ENCODE results near the gene TUBGCP2. TPM values are rescaled to one million over a fixed set of nuclear protein-coding genes. Genes with fewer than 3 reads are reported as not detected.

Gene TUBGCP2
- total RNA-seq, 1 experiment from 2014 or later = 93.7 TPM

DNA sequence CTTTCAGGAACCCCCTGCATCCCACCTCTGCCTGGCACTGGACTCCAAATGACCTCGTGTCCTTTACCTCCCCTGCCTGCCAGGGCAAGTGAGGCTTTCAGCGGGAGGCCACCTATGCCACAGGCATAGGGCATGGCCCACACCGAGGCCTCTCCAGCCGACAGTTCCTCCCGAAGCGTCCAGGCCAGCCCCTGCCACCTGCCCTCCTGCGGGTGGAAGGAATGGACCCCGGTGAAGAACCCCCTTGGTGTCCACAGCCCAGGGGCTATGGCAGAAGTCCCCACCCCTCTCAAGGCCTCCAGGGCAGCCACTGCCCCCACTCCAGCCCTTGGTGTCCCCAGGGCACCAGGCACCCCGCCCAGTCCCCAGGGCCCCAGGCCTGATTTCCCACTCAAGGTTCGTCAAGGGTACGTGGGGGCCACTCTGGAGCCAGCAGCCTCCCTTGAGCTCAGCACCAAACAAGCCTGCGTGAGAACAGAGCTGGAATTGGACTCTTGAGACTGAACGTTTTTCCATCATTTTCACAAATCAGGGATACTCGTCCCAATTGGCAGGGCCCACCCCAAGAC, 46.1 kb upstream of the TUBGCP2 start:
- in situ Hi-C loops (cut with HindIII; ENCODE audit: low pct_unique_long_range_greater_than_20kb, low sequenced_read_pairs) (no loop called here), intact Hi-C loops (cut with micrococcal nuclease; ENCODE audit: unreplicated experiment) (no loop called here)
- POLR2A ChIA-PET = no interaction called here
- Histone ChIP-seq H3K27ac (ENCODE audit: low read length) (no peak overlapping the region), H3K27me3 (ENCODE audit: control insufficient read depth, insufficient read depth, low read length) (no peaks in the 10 kb centered on the region), H3K4me1 (ENCODE audit: control insufficient read depth, insufficient read depth, low read length) (peaks cover 7% of the 10 kb centered on the region; the same call in 1 of the 2 replicates), H3K9me3 (ENCODE audit: control insufficient read depth, insufficient read depth, low read depth, low read length) (no peaks in the 10 kb centered on the region), H3K4me3 (ENCODE audit: low read depth in 2 of 2, low read length in 2 of 2) (no peak overlapping the region), H3K36me3 (ENCODE audit: control insufficient read depth, insufficient read depth, low read length) (no peaks in the 10 kb centered on the region)
- TF ChIP-seq, protein P1, sequence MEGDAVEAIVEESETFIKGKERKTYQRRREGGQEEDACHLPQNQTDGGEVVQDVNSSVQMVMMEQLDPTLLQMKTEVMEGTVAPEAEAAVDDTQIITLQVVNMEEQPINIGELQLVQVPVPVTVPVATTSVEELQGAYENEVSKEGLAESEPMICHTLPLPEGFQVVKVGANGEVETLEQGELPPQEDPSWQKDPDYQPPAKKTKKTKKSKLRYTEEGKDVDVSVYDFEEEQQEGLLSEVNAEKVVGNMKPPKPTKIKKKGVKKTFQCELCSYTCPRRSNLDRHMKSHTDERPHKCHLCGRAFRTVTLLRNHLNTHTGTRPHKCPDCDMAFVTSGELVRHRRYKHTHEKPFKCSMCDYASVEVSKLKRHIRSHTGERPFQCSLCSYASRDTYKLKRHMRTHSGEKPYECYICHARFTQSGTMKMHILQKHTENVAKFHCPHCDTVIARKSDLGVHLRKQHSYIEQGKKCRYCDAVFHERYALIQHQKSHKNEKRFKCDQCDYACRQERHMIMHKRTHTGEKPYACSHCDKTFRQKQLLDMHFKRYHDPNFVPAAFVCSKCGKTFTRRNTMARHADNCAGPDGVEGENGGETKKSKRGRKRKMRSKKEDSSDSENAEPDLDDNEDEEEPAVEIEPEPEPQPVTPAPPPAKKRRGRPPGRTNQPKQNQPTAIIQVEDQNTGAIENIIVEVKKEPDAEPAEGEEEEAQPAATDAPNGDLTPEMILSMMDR (IDR thresholded peaks at IDR 0.05) = no peak
- TF ChIP-seq TCF7L2 (IDR thresholded peaks at IDR 0.05; ENCODE audit: low read depth, low read length) = no peak
- TF ChIP-seq POLR2AphosphoS5 (IDR thresholded peaks at IDR 0.05; ENCODE audit: low read depth, low read length) = no peak
- no peak for TF ChIP-seq SIN3A (IDR thresholded peaks at IDR 0.05; ENCODE audit: borderline replicate concordance, insufficient read depth, low read depth, low read length)
- TF ChIP-seq REST (IDR thresholded peaks at IDR 0.05; ENCODE audit: insufficient read depth in 1 of 2, low read depth in 2 of 2, low read length in 1 of 2) = no peak
- DNase-seq (ENCODE audit: low read depth, low spot score) (no peak), ATAC-seq (no peak)
- no TSS peak for BruUV-seq (replicated peaks)
- CTCF ChIA-PET = no interaction called here

DNA sequence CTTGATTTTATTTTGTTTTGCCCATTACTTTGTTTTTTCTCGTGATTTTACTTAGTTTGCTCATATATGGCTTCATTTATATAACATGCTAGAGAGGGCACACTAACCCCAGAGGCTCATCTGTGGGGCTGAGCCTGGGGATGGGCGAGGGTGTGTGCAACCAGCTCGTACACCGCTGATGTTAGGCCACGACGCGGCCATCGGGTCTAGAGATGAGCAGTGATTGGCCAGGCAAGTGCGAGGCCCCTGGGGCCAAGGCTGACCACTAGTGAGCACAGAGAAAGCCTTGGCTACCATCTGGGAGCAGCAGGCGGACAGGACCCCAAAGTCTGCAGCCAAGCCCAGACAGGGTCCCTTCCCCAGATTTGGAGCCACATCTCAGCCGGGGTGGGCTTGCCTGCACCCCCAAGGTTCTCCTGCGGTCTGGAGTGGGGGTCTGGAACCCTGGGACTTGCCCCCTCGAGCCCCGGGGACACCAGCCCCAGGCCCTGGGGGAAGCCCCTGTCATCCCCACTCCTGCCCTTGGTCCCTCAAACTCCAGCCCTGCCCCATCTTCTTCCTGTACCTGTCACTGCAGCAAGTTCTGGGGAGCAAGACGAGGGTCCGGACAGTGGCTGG, 45.4 kb upstream of the TUBGCP2 start:
- in situ Hi-C loops (cut with HindIII; ENCODE audit: low pct_unique_long_range_greater_than_20kb, low sequenced_read_pairs) (no loop called here), intact Hi-C loops (cut with micrococcal nuclease; ENCODE audit: unreplicated experiment) (no loop called here)
- H3K36me3 ChIP-seq (ENCODE audit: control insufficient read depth, insufficient read depth, low read length) = no peaks in the 10 kb centered on the region
- no TSS peak for BruUV-seq (replicated peaks)
- no peak overlapping the region for H3K4me3 ChIP-seq (ENCODE audit: low read depth in 2 of 2, low read length in 2 of 2)
- DNase-seq (ENCODE audit: low read depth, low spot score) = no peak
- TF ChIP-seq SIN3A (IDR thresholded peaks at IDR 0.05; ENCODE audit: borderline replicate concordance, insufficient read depth, low read depth, low read length) (no peak), REST (IDR thresholded peaks at IDR 0.05; ENCODE audit: insufficient read depth in 1 of 2, low read depth in 2 of 2, low read length in 1 of 2) (no peak), TCF7L2 (IDR thresholded peaks at IDR 0.05; ENCODE audit: low read depth, low read length) (no peak)
- TF ChIP-seq, protein P1 (IDR thresholded peaks at IDR 0.05) = no peak
- no peaks in the 10 kb centered on the region for H3K9me3 ChIP-seq (ENCODE audit: control insufficient read depth, insufficient read depth, low read depth, low read length)
- peaks cover 7% of the 10 kb centered on the region; the same call in 1 of the 2 replicates for H3K4me1 ChIP-seq (ENCODE audit: control insufficient read depth, insufficient read depth, low read length)
- H3K27me3 ChIP-seq (ENCODE audit: control insufficient read depth, insufficient read depth, low read length) = no peaks in the 10 kb centered on the region
- no peak overlapping the region for H3K27ac ChIP-seq (ENCODE audit: low read length)
- CTCF ChIA-PET = interaction anchor here (0.6 to 0.7 kb wide), 2 partner anchors 25 to 589 kb away, joined by 4 to 7 read pairs; no protein-coding TSS in a partner anchor
- ATAC-seq = no peak
- POLR2A ChIA-PET = no interaction called here
